Keratinocyte (primary cell): ENCODE data around the gene RNF38.

Source experiments
- EZH2 ChIP-seq: IDR thresholded peaks from one replicate; pipeline ENCODE4 v1.6.1; 2012; ENCODE audit warnings: inconsistent platforms, mild to moderate bottlenecking, low read length, moderate library complexity
- TF ChIP-seq, protein P1 (sequence below), 3 experiments: IDR thresholded peaks in 1 of 3; conservative IDR thresholded peaks in 1 of 3; optimal IDR thresholded peaks in 1 of 3; 2 replicates in 2 of 3; 3 replicates in 1 of 3; pipeline versions ENCODE3 to v1.5.1; 2011; ENCODE audit warnings: low read length in 3 of 3, mild to moderate bottlenecking in 3 of 3, moderate library complexity in 2 of 3, control low read depth in 1 of 3, inconsistent platforms in 1 of 3; ENCODE audit not compliant: insufficient read depth in 2 of 3; ENCODE audit errors: extremely low read depth in 1 of 3

DNA sequence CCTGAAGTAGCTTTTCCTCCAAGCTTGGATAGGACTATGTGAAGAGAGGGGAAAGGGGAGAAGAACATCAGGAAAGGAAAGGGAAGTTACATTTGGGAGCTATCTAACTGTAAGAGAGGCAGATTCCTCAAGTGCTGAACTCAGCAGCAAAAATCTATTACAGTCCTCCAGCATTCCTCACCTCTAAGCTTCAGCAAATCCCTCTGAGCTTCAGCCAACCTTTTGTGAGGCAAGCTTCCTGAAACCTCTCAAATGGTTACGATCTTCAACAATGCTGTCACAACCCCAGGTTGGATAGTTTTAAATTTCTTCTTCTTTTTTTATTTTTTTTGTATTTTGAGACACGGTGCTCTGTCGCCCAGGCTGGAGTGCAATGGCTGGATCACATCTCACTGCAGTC, 2.5 kb upstream of the RNF38 start:
- TF ChIP-seq, protein P1, sequence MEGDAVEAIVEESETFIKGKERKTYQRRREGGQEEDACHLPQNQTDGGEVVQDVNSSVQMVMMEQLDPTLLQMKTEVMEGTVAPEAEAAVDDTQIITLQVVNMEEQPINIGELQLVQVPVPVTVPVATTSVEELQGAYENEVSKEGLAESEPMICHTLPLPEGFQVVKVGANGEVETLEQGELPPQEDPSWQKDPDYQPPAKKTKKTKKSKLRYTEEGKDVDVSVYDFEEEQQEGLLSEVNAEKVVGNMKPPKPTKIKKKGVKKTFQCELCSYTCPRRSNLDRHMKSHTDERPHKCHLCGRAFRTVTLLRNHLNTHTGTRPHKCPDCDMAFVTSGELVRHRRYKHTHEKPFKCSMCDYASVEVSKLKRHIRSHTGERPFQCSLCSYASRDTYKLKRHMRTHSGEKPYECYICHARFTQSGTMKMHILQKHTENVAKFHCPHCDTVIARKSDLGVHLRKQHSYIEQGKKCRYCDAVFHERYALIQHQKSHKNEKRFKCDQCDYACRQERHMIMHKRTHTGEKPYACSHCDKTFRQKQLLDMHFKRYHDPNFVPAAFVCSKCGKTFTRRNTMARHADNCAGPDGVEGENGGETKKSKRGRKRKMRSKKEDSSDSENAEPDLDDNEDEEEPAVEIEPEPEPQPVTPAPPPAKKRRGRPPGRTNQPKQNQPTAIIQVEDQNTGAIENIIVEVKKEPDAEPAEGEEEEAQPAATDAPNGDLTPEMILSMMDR (optimal IDR thresholded peaks at IDR 0.05 in 1 of 3, IDR thresholded peaks at IDR 0.05 in 1 of 3, conservative IDR thresholded peaks at IDR 0.05 in 1 of 3; ENCODE audit: extremely low read depth in 1 of 3, insufficient read depth in 2 of 3, low read length in 3 of 3): no peak
- TF ChIP-seq EZH2: no peak
